Thyroid gland (tissue), 4 donors: ENCODE results near the gene MRGPRF. TPM values are rescaled to one million over a fixed set of nuclear protein-coding genes. Genes with fewer than 3 reads are reported as not detected.

Experiments used
- DNase-seq, 2 donors: peaks; one replicate each; pipeline ENCODE4 v3.0.0-alpha.2; 2019
- H3K27ac ChIP-seq, 3 donors: fragments of 200-600 bp; sonication (generic); 1 replicate in 2 of 3; 2 replicates in 1 of 3; pipeline ENCODE4 v1.5.1; 2016 to 2019; ENCODE audit warnings: mild to moderate bottlenecking in 1 of 3, moderate library complexity in 1 of 3
- H3K27me3 ChIP-seq: fragments of 200-600 bp; sonication (generic); one replicate; pipeline ENCODE4 v1.5.1; 2019
- H3K36me3 ChIP-seq, 2 donors: fragments of 200-600 bp; sonication (generic); one replicate each; pipeline ENCODE4 v1.5.1; 2016 to 2019
- H3K4me1 ChIP-seq, 2 donors: fragments of 200-600 bp; sonication (generic); one replicate each; pipeline ENCODE4 v1.5.1; 2017 to 2019
- H3K4me3 ChIP-seq, 3 donors: fragments of 200-600 bp; sonication (generic); replicated peaks in 1 of 3; 1 replicate in 2 of 3; 2 replicates in 1 of 3; pipeline ENCODE4 v1.5.1; 2016; ENCODE audit warnings: mild to moderate bottlenecking in 1 of 3
- H3K9me3 ChIP-seq: fragments of 200-600 bp; sonication (generic); one replicate; pipeline ENCODE4 v1.5.1; 2017
- CTCF ChIP-seq, 6 experiments: fragments of 200-600 bp in 3 of 6; fragments of 450-650 bp in 3 of 6; sonication (generic) in 3 of 6; IDR thresholded peaks; one replicate each; pipeline ENCODE4 v1.5.1; 2016 to 2019; ENCODE audit warnings: antibody characterized with exemption in 6 of 6, mild to moderate bottlenecking in 2 of 6, inconsistent platforms in 1 of 6, moderate library complexity in 1 of 6
- POLR2A ChIP-seq, 2 donors: fragments of 450-650 bp; IDR thresholded peaks; one replicate each; pipeline ENCODE4 v1.6.1; 2017; ENCODE audit warnings: antibody characterized with exemption in 2 of 2, mild to moderate bottlenecking in 2 of 2, moderate library complexity in 1 of 2
- WGBS, 2 donors: methylation state at CpG; one replicate each; pipeline ENCODE4 v1.1.5; 2017; 5-methylcytosine and 5-hydroxymethylcytosine counted together
- intact Hi-C: fragments of 100-400 bp; cut with DNase I; formaldehyde crosslinking; loops from one replicate; pipeline ENCODE4 v1.15.1; 2023
- total RNA-seq, 4 donors: library from RNA; depleted of rRNA; stranded (reverse); fragments of >200 nt; gene quantifications; one replicate each; pipeline ENCODE4 v1.2.3, GENCODE V29; 2016

Gene MRGPRF
- total RNA-seq, 4 donors from 2014 or later = 5.0 to 7.6 (median 6.6) TPM

GRCh38 chr11:69003301-69003865 lies 9.7 kb downstream of the MRGPRF start:
- no peaks in the 10 kb centered on the region for H3K27me3 ChIP-seq
- H3K27ac ChIP-seq = no peak overlapping the region
- WGBS, 2 donors = 90 to 95% methylated on average over 2 to 6 of the region's 9 CpGs
- intact Hi-C loops = no loop called here
- no peaks in the 10 kb centered on the region for H3K9me3 ChIP-seq
- TF ChIP-seq POLR2A (IDR thresholded peaks at IDR 0.05) = no peak
- no peak for TF ChIP-seq CTCF (IDR thresholded peaks at IDR 0.05)
- no peaks in the 10 kb centered on the region for H3K36me3 ChIP-seq
- H3K4me3 ChIP-seq = no peak overlapping the region
- DNase-seq = no peak
- peaks cover 0 to 26% of the 10 kb centered on the region in 2 donors for H3K4me1 ChIP-seq

DNA sequence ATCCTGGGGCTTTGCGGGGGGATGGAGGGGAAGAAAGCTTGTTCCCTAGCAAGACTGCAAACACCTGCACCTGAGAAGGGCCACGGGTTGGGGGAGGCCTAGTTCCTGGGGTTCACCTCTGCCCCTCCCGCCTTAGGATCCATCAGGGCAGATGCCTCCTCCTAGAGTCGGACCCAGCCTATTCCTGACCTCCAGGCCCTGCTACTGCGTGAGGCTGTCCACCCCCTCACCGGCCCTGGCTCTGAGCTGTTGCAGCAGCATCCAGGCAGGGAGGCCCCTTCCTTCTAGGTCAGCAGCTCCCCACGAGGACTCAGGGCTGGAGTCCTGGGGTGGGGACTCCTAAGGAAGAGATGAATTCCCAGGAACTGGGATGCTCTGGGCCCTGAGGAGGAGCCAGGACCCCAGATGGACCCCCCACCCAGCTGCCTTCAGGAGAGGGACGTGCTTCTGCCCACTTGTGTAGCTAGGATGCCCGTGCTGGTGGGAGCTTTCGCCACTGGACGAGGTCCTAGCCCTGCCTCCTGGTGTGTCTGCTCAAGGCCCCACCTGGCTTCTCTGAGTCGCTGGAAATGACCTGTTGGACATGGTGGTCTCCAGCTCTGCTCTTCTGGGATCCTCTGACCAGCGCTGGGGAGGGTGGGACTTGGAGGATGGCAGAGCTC lies 10.3 kb downstream of the MRGPRF start:
- 73 to 89% methylated on average over 8 to 9 of the region's 13 CpGs for WGBS, 2 donors

DNA sequence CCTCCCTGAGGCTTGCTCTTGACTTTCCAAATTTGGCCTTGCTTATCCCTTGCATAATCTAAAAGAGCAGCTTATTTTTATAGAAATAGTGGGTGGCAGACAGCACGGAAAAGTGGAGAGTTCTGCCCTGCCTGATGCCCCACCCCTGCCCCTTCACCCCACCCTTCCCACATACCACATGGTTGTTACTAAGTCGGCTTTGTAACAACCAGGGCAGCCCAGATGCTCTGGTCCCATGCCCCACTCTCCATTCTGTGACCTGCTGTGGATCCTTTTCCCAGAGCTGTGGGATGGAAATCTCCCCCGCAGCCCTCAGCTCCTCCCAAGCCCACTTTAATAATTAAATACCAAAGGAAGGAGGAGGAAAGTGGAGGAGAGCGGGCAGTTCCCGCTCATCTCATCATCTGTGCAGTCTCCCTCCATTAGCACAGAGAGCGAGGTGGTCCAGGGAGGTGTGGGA lies 10.9 kb downstream of the MRGPRF start:
- intact Hi-C loops = no loop called here
- DNase-seq = no peak
- Histone ChIP-seq H3K4me1 (peaks cover 0 to 20% of the 10 kb centered on the region in 2 donors), H3K27ac (no peak overlapping the region), H3K27me3 (no peaks in the 10 kb centered on the region), H3K9me3 (no peaks in the 10 kb centered on the region), H3K4me3 (no peak overlapping the region), H3K36me3 (no peaks in the 10 kb centered on the region)
- 80 to 86% methylated on average over 6 of the region's 6 CpGs for WGBS, 2 donors
- TF ChIP-seq POLR2A (IDR thresholded peaks at IDR 0.05) (no peak), CTCF (IDR thresholded peaks at IDR 0.05) (no peak)

More for the DNA sequence above, 10.3 kb downstream of the MRGPRF start:
- DNase-seq = no peak
- intact Hi-C loops = no loop called here
- Histone ChIP-seq H3K27me3 (no peaks in the 10 kb centered on the region), H3K36me3 (no peaks in the 10 kb centered on the region), H3K27ac (no peak overlapping the region), H3K4me1 (peaks cover 0 to 26% of the 10 kb centered on the region in 2 donors), H3K4me3 (no peak overlapping the region), H3K9me3 (no peaks in the 10 kb centered on the region)
- TF ChIP-seq POLR2A (IDR thresholded peaks at IDR 0.05) (no peak), CTCF (IDR thresholded peaks at IDR 0.05) (no peak)

DNA sequence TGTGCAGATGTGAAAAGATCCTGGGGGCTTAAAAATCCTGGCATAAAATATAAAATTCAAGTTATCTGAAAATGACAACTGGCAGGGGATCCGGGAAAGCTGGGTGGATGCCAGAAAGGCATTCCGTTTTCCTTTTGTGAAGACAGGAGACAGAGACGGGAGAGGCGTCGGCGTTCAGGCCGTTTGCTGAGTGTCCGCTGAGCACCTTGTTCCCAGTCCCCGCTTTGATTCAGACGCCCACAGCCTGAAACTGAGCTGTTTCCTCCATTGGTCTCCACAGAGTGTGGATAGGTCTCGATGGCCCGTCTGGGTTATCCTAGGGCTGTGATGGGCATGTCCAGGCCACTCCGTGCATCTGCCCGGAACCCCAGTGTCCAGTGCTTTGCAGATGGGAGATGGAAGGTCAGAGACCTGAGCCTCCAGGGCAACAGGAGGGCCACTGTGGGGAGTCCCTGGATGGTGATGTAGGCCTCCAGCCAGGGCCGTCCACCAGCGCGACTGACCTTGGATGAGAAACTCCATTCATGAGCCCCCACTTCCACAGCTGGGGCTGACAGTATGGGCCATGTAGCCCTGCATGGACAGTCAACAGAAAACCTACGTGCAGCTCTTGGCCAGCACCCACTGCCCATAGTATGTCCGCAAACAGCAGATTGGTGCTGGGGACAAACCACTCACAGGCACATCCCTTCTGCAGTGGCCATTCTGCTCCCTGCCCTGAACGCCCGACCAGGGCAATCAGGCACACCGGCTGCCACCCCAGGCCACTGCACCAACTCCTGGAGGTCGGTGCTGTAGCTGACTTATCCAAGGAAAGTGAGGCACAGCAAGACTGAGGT lies 11.6 kb downstream of the MRGPRF start:
- peak overlapping the region in 2 of 3 donors; percentile 25 to 45 for H3K27ac ChIP-seq
- TF ChIP-seq POLR2A (IDR thresholded peaks at IDR 0.05) (no peak), CTCF (IDR thresholded peaks at IDR 0.05) (no peak)
- no peak for DNase-seq
- H3K36me3 ChIP-seq = no peaks in the 10 kb centered on the region
- 77 to 80% methylated on average over 13 to 17 of the region's 23 CpGs for WGBS, 2 donors
- no peaks in the 10 kb centered on the region for H3K9me3 ChIP-seq
- H3K27me3 ChIP-seq = no peaks in the 10 kb centered on the region
- H3K4me1 ChIP-seq = peaks cover 0 to 20% of the 10 kb centered on the region in 2 donors
- no peak overlapping the region for H3K4me3 ChIP-seq
- intact Hi-C loops = no loop called here
